Glomerular endothelial cell (primary cell): ENCODE results near the gene HNRNPK. TPM values are rescaled to one million over a fixed set of nuclear protein-coding genes. Genes with fewer than 3 reads are reported as not detected.
"Not testable (repeated sequence)": the region's sequence is repeated elsewhere in the genome, so short reads cannot be mapped to it uniquely, and the experiment has no call there.

ENCODE experiments used
- DNase-seq: peaks from one replicate; pipeline ENCODE4 v3.0.0-alpha.2; 2011; ENCODE audit warnings: low read depth, low spot score; ENCODE audit errors: extremely low read depth
- total RNA-seq: library from RNA; depleted of rRNA; stranded (reverse); fragments of >200 nt; gene quantifications from 2 replicates; pipeline ENCODE4 v1.2.3, GENCODE V29; 2015

Gene HNRNPK
- total RNA-seq, 1 donor from 2014 or later, result 583 TPM

- no peak for DNase-seq
These were observed 813 bp downstream of the HNRNPK start for GRCh38 chr9:83978992-83979811.

DNA sequence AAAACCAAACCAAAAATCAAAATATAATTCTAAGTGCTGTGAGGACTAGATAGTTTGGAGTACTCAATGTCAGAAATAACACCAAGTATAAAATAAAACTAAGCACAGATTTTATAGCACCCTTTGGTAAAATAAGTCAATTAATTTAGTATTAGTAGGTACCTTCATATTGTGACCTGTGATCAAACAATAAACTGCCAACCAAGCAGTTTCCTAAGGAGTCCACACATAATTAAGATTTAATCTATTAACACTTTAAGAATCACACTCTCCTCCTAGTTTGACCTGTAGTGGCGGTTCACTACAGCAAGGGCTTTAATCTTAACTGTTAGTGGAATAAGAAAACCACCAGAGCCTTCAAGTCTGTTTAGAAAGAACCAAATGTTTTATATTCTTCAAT lies 2.8 kb downstream of the HNRNPK start:
- DNase-seq, result no peak

DNA sequence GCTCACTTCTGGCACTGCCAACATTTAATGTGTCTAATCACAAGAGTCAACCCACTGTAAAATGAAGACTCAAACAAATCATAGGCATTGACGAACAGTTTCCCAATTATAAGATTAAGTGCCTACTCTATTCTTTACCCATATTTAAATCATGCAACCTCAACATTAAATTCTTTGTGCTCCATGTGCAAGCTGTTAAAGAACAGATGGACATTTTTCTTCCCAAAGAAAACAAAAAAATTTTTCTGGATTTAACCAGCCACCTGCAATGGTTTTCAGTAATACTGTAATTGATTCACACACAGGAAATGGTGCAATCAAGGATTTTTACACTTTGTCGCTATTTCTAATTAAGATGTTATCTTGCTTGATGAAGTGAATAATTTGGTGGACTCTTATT lies 3.6 kb downstream of the HNRNPK start:
- DNase-seq, result no peak

DNA sequence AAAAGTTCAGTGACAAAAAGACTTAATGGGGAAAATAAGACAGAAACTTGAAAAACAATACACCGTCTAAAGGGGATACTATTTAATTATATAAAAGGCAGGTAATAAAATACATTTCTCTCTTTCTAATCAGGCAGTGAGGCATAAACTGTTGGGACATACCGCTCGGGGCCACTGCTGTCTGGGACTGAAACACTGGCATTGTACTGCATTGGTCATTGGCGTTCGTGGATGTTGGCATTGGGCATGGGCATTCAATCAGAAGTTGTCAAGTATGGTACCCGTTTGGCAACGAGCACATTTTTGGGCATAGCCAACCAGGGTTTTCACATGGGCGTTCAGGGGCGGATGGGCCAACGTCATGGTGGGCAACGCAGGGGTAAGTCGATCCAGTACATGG lies 4.7 kb downstream of the HNRNPK start:
- DNase-seq, result no peak

- DNase-seq, result no peak
These were observed 7.7 kb downstream of the HNRNPK start for GRCh38 chr9:83972286-83972685.

DNA sequence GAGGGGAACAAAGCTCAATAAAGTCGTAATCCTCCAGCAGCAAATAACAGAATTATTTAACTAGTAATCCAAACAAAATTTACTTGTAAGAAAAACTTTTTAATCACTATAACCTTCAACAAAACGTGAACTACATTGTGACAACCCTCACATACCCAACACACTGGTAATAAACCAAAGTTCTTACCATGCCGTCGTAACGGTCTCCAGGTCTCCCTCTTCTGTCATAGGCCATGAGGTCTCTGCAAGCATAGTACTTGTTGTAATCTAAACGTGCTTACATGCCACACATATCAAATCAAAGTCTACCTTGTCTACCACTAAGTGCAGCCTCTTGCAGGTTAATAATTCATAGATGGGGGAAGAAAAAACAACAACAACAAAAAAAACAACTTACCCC lies 8.5 kb downstream of the HNRNPK start:
- DNase-seq, result no peak

- DNase-seq, result no peak
These were observed 10.4 kb downstream of the HNRNPK start for GRCh38 chr9:83969602-83970001.

DNA sequence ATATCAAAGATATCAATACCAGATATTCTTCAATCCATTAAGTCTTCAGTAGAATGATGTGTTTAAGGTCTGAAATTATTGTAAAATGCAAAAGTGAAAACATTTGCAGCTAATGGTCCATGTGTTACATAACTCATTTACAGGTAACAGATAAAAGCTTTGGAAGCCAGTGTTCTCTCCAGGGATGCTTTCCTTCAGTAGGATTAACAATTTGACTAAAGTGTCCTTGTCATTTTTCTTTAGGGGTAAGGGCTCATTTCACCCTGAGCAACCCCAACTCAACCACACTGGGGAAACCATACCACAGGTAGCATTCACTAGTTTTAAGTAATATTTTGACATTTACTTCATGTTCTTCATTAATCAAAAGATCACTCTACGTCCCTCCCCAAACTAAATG lies 12.9 kb downstream of the HNRNPK start:
- DNase-seq, result no peak

GRCh38 chr9:83966209-83966582 lies 13.8 kb downstream of the HNRNPK start:
- no peak for DNase-seq

GRCh38 chr9:83965350-83966208 lies 14.4 kb downstream of the HNRNPK start:
- DNase-seq, result no peak

DNA sequence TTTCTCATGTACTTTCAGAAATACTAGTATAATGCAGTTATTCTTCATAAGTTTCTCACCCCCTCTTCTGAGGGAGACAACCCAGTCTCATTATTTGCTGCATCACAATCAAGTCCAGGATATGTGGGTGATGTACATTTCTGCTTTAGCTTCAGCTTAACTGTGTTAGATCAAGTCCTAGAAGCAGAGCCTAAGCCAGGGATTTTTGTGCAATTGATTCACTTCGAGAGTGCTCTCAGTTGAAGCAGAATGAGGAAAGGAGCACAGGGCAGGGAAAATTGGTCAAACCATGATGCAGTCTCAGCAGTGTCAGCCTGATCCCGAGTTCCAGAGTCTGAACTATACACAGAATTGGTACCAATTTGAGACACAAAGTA lies 15.1 kb downstream of the HNRNPK start:
- DNase-seq, result no peak

GRCh38 chr9:83962165-83962564 lies 17.9 kb downstream of the HNRNPK start:
- no peak for DNase-seq

DNA sequence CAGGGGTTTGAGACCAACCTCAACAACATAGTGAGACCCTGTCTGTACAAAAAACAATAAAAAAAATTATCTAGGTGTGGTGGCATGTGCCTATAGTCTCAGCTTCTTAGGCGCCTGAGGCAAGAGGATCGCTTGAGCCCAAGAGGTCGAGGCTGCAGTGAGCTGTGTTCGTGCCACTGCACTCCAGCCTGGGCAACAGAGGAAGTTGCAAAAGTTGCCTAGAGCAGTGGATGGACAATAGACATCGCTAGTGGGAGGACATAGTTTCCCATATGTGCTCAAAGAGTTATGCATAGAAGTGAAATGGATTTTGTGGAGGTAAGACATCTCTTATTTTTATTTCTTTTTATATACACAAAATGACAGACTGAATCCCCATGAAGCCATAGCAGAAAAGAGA lies 19.0 kb downstream of the HNRNPK start:
- DNase-seq, result no peak

GRCh38 chr9:83959061-83959460 lies 21.0 kb downstream of the HNRNPK start:
- DNase-seq, result no peak

GRCh38 chr9:83957248-83957513 lies 22.8 kb downstream of the HNRNPK start:
- DNase-seq, result no peak

DNA sequence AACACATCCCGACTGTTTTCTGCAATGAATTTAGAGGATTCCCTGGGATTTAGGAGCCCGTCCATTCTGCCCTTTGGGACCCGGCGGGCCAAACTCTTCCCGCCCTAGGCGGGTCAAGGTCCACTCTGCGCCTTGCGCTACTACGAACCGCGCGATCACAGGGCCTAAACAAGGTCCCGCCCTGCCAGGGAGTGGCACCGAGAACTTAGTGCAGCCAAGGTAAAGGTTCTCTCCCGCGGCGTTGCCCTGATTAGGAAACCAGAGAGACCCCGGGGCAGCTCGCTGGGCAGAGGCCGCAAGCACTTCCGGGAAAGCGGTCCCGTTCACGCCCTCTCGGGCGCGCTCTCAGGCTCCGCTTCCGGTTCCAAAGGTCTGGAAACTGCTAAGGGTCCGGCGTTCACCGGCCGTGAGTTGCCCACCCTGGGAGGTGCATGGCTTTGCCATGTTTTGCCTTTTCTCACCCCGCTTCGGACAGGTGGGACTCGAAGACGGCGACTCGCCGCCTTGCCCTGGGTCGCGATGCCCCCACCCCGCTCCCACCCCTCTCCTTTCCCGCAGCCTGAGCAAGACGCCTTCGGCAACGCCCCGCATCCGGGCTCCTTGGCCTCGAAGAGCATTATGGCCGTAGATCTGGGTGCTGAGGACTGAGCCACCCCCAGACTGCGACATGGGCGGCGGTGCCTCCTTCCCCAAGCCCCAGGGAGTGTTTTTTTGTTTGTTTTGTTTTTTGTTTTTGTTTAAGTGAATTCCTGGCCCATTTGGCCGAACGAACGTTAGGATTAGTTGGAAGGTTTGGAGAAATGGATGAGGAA lies 23.4 kb downstream of the HNRNPK start:
- DNase-seq, result no peak

GRCh38 chr9:83956086-83956435 lies 24.0 kb downstream of the HNRNPK start:
- DNase-seq, result no peak

GRCh38 chr9:83948096-83948495 lies 31.9 kb downstream of the HNRNPK start:
- DNase-seq, result not testable (repeated sequence)

DNA sequence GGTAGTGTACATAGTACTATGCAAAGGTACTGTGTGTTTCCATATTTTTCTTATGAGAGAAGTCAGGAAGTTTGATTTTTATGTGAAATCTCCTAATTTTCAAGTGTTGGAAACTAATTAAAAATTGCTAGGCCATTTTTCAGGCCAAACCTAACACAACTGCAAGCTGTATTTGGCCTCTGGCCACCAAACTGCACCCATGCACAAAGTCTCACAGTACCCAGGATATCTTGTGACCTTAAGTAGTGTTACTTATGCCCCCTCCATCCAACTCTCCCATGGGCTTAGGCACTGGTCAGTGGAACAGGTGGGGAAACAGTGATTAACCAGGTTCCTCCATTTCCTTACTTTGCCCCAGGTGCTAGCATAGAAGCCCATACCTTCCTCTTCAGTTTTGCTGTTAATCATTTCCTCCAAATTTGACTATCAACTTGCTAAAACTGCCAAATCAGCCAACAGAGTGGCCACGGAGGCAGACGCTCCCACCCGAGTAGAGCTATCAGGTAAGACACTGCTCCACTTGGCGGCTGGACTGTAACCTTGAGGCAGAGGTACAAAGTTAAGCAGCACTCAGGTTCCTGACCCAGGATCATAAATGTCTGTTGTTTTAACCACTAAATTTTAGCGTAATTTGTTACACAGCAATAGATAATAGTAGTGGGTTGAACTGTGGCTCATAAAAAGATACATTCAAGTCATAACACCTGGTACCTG lies 39.3 kb downstream of the HNRNPK start:
- DNase-seq, result no peak

- DNase-seq, result peak; percentile 74
These were observed 42.1 kb downstream of the HNRNPK start for GRCh38 chr9:83937861-83938455.

DNA sequence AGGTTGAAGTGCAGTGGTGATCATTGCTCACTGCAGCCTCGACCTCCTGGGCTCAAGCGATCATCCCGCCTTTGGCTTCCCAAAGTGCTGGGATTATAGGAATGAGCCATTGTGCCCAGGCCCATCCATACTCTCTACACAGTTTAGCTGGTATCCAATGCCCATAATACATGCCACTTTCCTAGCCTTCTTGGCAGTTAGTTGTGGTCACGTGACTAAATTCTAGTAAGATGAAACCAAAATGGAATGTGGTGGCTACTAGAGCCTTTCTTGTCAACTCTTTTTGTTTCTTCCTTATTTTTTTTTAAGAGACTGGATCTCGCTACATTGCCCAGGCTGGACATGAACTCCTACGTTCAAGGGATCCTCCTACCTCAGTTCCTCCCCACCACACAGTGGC lies 43.5 kb downstream of the HNRNPK start:
- DNase-seq, result no peak
